ENCODE results near the gene REC114. TPM values are rescaled to one million over a fixed set of nuclear protein-coding genes. Genes with fewer than 3 reads are reported as not detected.

REC114 gene
- total RNA-seq, 1 experiment from 2014 or later = not detected

- RAD21 ChIA-PET (ENCODE audit: low non-redundant PET in 1 of 2, low total read pairs in 2 of 2, uncharacterized antibody in 2 of 2, unreplicated experiment in 2 of 2) = no interaction called here
- POLR2A ChIA-PET = no interaction called here
- TF ChIP-seq, protein P1, sequence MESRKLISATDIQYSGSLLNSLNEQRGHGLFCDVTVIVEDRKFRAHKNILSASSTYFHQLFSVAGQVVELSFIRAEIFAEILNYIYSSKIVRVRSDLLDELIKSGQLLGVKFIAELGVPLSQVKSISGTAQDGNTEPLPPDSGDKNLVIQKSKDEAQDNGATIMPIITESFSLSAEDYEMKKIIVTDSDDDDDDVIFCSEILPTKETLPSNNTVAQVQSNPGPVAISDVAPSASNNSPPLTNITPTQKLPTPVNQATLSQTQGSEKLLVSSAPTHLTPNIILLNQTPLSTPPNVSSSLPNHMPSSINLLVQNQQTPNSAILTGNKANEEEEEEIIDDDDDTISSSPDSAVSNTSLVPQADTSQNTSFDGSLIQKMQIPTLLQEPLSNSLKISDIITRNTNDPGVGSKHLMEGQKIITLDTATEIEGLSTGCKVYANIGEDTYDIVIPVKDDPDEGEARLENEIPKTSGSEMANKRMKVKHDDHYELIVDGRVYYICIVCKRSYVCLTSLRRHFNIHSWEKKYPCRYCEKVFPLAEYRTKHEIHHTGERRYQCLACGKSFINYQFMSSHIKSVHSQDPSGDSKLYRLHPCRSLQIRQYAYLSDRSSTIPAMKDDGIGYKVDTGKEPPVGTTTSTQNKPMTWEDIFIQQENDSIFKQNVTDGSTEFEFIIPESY (IDR thresholded peaks at IDR 0.05; ENCODE audit: extremely low read depth, insufficient replicate concordance, low read length) = no peak
- TF ChIP-seq EZH2 (IDR thresholded peaks at IDR 0.05) (no peak), POLR2A (IDR thresholded peaks at IDR 0.05; ENCODE audit: borderline replicate concordance, extremely low read depth, insufficient read depth, insufficient read length) (no peak), EZH2phosphoT487 (IDR thresholded peaks at IDR 0.05; ENCODE audit: borderline replicate concordance) (no peak), CTCF (IDR thresholded peaks at IDR 0.05 in 2 of 3, conservative IDR thresholded peaks at IDR 0.05 in 1 of 3; ENCODE audit: borderline replicate concordance in 1 of 3, insufficient read depth in 1 of 3, low read depth in 2 of 3, low read length in 2 of 3) (no peak), SRF (IDR thresholded peaks at IDR 0.05; ENCODE audit: low read depth) (no peak), SP1 (IDR thresholded peaks at IDR 0.05; ENCODE audit: low read depth) (no peak), JUND (IDR thresholded peaks at IDR 0.05) (no peak), POLR2AphosphoS5 (IDR thresholded peaks at IDR 0.05; ENCODE audit: low read depth, low read length) (no peak)
- no peaks in the 10 kb centered on the region for H3K79me2 ChIP-seq (ENCODE audit: insufficient read depth, low read length)
- H3K9me3 ChIP-seq (ENCODE audit: control insufficient read depth in 1 of 2, insufficient read depth in 1 of 2, low read depth in 1 of 2, low read length in 2 of 2) = no peaks in the 10 kb centered on the region
- ATAC-seq (no peak), DNase-seq (ENCODE audit: low read depth, low spot score) (no peak)
- H2AFZ ChIP-seq (ENCODE audit: low read depth, low read length, poor library complexity, severe bottlenecking) = no peak overlapping the region
- H3K4me3 ChIP-seq (replicated peaks in 1 of 2; ENCODE audit: low read depth in 1 of 2, low read length in 2 of 2) = no peak overlapping the region
- CTCF ChIA-PET = no interaction called here
- intact Hi-C loops (cut with micrococcal nuclease) = no loop called here
- H3K4me1 ChIP-seq (ENCODE audit: control insufficient read depth in 1 of 2, insufficient read depth in 2 of 2, low read length in 2 of 2) = no peaks in the 10 kb centered on the region
- H4K20me1 ChIP-seq (ENCODE audit: insufficient read depth) = no peaks in the 10 kb centered on the region
- no peak overlapping the region for H3K4me2 ChIP-seq (ENCODE audit: low read length)
- H3K9me2 ChIP-seq (ENCODE audit: insufficient read depth) = no peaks in the 10 kb centered on the region
- H3K9ac ChIP-seq (ENCODE audit: low read length) = no peak overlapping the region
- H3K27me3 ChIP-seq (ENCODE audit: insufficient read depth, low read length) = peaks cover 31% of the 10 kb centered on the region; the same call in 1 of the 2 replicates
- no peaks in the 10 kb centered on the region for H3K36me3 ChIP-seq (ENCODE audit: control insufficient read depth in 1 of 2, insufficient read depth in 2 of 2, low read length in 2 of 2)
- no peak overlapping the region for H3K27ac ChIP-seq (ENCODE audit: low read depth, low read length)
- BruUV-seq (replicated peaks) = no TSS peak
Measured at GRCh38 chr15:73437543-73438109, 5.3 kb upstream of the REC114 start.
